HL-60 (cell line): ENCODE results near the gene SLC38A10.

Experiments used
- DNase-seq, 2 experiments: peaks; one replicate each; pipeline ENCODE4 v3.0.0-alpha.2; 2010 to 2020; ENCODE audit warnings: low read depth in 1 of 2, low spot score in 1 of 2
- H3K27ac ChIP-seq: fragments of 250-450 bp; sonication (Bioruptor Pico); replicated peaks from 2 replicates; pipeline ENCODE4 v1.5.1; 2020; ENCODE audit warnings: mild to moderate bottlenecking, moderate library complexity
- H3K27me3 ChIP-seq: fragments of 250-450 bp; sonication (Bioruptor Pico); 2 replicates; pipeline ENCODE4 v1.5.1; 2021; ENCODE audit warnings: mild to moderate bottlenecking, moderate library complexity; ENCODE audit not compliant: insufficient read depth, poor library complexity, severe bottlenecking
- H3K4me3 ChIP-seq: replicated peaks from 2 replicates; pipeline ENCODE4 v1.5.1; 2011; ENCODE audit warnings: mild to moderate bottlenecking, control low read depth, low read length; ENCODE audit not compliant: insufficient read depth
- CTCF ChIP-seq: IDR thresholded peaks from one replicate; pipeline ENCODE4 v1.5.1; 2011; ENCODE audit warnings: low read length, control low read depth, inconsistent platforms; ENCODE audit not compliant: insufficient read depth
- GABPA ChIP-seq: IDR thresholded peaks from 2 replicates; pipeline ENCODE4 v1.6.1; 2012; ENCODE audit warnings: low read depth
- POLR2AphosphoS5 ChIP-seq: IDR thresholded peaks from 2 replicates; pipeline ENCODE4 v1.6.1; 2012; ENCODE audit warnings: low read depth
- REST ChIP-seq: IDR thresholded peaks from 2 replicates; pipeline ENCODE4 v1.6.1; 2012; ENCODE audit warnings: low read depth; ENCODE audit not compliant: insufficient replicate concordance
- SPI1 ChIP-seq: IDR thresholded peaks from 2 replicates; pipeline ENCODE4 v1.6.1; 2012; ENCODE audit warnings: low read depth, mild to moderate bottlenecking, borderline replicate concordance

Gene SLC38A10

GRCh38 chr17:81260171-81260570 lies 34.9 kb downstream of the SLC38A10 start:
- no peak for DNase-seq
- TF ChIP-seq POLR2AphosphoS5 (no peak), CTCF (no peak), SPI1 (no peak), REST (no peak), GABPA (no peak)
- H3K27me3 ChIP-seq = no peaks in the 10 kb centered on the region
- no peak overlapping the region for H3K4me3 ChIP-seq
- no peak overlapping the region for H3K27ac ChIP-seq

GRCh38 chr17:81259058-81259605 lies 36.0 kb downstream of the SLC38A10 start:
- no peak for DNase-seq
- Histone ChIP-seq H3K4me3 (no peak overlapping the region), H3K27me3 (no peaks in the 10 kb centered on the region), H3K27ac (no peak overlapping the region)
- TF ChIP-seq CTCF (no peak), REST (no peak), GABPA (no peak), POLR2AphosphoS5 (no peak), SPI1 (no peak)

- no peak overlapping the region for H3K4me3 ChIP-seq
- H3K27me3 ChIP-seq = no peaks in the 10 kb centered on the region
- H3K27ac ChIP-seq = no peak overlapping the region
- TF ChIP-seq CTCF (no peak), SPI1 (no peak), POLR2AphosphoS5 (no peak), REST (no peak), GABPA (no peak)
- no peak for DNase-seq
These were observed 36.8 kb downstream of the SLC38A10 start for GRCh38 chr17:81258292-81258691.
